GM19438 (cell line): ENCODE data around the gene AMBP.

Experiments
- ATAC-seq: cut with Tn5 transposase; IDR thresholded peaks from one replicate; pipeline ENCODE4 v1.9.1; 2021; ENCODE audit warnings: low read depth; ENCODE audit not compliant: unreplicated experiment

Gene AMBP

GRCh38 chr9:114078021-114078780, at the start of gene AMBP:
TSS of gene AMBP (minus strand) at chr9:114078300. CDS start at chr9:114078209, 91 bp downstream.
- ATAC-seq: no peak

DNA sequence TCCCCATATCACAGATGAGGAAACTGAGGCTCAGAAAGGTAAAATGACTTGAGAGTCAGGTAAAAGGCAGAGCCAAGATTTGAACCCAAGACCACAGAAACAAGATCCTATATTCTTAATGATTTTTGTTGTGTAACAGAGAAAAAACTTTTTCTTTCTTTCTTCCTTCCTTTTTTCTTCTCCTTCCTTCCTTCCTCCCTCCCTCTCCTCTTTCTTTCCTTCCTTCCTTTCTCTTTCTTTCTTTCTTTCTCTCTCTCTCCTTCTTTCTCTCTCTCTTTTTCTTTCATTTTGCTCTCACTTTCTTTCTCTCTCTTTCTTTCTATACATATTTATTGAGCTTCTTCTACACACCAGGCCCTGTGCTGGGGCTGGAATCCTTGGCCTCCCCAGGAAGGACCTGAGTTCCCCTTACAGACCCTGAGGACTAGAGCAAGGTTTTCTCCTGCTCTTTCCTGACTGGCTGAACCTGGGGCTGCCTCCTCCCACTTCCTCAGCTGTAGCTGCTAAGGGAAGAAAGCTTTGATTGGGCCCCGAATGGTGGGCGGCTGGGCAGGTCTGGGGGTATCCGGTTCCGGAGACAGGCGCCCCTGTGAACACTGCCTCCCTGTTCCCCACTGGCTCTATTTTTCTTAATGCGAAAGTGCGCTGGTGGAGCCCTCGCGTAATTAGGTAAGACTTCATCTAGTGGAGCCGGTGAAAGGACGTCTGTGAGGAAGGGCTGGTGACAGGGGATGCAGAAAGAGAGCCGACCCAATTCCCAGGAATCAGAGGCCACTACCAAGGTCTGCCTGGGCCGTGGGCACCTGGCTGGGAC, 48.4 kb upstream of the AMBP start:
- ATAC-seq: no peak

DNA sequence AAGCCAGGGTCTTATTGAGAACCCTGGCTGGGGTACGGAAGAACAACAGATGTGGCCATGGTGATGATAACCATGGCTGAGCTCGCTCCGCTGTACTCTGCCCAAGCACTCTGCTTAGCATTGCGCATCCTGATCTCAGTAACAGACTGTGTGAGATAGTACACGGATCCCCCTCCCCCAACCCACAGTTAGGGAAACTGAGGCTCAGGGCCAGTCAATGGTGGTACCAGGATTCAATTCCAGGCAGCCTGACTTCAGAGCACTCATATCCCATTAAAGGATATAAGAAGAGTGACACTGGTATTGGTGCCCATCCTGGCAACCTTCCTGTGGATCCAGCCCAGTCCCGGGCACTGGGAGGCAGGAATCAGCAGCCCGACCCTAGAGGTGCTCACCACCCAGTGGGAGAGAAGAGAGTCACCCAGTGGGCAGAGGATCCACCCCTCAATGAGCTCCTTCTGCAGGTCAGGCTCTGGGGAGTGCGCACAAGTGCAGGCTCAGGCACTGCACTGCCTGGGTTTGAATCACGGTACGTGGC, 47.4 kb upstream of the AMBP start:
- no peak for ATAC-seq

- no peak for ATAC-seq
These were observed 46.8 kb upstream of the AMBP start for GRCh38 chr9:114124666-114125475.

DNA sequence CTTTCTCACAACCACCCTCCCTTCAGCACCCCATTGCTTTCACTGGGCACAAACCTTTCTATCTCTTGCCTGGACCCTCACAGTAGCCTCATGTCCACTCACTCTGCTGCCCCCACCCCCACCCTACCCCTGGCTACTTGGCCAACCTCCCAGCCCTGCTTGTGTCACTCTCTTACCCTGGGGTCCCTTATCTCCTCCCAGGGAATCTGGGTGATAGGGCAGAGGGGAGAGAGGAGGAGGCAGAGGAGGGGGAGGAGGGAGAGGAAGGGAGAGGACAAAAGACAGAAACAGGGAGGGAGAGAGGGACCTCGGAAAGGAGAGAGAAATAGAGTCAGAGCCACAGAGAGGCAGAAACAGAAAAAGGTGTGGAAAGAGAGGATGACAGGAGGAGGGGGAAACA, 46.0 kb upstream of the AMBP start:
- ATAC-seq: no peak

DNA sequence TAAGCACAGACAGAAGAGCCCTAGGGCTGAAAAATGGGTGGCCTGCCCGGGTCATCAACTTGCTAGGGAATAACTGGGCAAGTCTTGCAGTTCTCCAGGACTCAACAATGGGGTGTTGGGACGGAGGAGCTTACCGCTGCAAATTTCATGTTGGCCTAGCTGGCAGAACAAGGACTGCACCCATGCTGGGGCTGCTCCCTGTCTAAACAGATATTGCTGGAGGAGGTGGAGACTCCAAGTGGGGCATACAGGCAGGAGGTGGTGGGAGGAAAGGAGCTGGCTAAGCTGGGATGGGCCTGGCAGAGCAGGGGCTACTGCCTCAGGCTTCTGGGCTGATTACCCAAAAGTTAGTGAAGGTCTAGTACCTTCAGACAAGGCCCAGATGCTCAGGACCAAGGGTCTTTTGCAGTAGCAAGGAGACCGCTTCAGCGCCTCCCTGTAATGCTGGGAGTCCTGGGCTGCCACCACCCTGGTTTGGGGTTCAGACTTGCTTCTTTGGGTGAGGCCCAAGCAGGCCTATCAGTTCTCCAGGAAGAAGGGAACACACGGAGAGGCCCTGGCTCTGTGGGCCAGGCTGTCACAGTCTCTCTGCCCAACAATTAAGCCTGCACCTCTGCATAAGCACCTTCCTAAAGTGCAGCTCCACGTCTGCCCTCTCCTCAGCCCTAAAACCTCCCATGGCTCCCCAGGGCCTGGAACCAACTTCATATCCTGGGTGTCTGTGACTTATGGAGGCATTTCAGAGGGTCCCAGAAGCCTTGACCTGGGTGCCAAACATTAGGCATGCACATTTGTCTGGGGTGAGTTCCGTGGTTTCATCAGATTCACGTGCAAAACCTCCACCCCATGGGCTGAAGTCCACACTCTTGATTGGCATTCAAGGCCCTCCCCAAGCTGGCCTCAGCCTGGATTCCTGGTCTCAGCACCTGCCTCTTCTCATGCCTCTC, 45.2 kb upstream of the AMBP start:
- no peak for ATAC-seq

DNA sequence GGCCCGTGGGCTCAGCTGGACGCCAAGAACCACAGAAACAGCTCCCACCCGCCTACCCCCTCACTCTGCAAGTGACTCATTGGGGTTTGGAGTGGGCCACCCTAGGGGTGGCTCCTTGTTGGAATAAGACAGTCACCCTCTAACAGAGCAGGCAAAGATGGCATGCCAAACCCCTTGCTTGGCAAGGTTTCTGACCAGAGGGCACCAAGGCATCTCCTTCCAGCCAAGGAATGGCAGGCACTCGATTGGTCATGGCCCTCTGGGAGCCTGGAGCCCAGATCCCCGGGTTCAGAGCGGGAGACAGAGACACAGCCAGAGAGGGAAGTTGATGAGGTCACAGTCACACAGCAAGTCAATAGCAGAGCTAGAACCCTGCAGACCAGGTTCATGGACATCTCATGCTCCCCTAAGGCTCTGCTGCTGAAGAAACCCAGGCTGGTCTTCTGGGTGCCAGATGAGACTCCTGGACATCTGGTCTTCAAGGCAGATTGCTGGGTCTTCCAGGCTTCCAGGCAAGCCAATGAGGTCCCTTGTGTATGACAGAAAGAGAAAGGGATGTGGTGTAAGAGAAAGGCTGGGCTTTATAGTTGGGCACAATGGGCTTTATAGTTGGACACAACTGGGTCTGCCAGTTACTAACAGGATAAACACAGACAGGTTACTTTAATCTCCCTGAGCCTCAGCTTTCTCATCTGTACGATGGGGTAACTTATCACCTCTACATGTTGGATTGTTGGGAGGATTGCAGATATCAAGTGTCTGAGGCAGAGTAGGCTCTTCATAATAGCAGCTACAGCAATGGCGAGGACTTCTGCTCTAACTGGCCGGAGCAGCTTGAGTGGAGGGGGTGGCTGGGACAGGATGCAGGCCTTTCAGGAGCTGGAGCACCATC, 44.3 kb upstream of the AMBP start:
- ATAC-seq: no peak

DNA sequence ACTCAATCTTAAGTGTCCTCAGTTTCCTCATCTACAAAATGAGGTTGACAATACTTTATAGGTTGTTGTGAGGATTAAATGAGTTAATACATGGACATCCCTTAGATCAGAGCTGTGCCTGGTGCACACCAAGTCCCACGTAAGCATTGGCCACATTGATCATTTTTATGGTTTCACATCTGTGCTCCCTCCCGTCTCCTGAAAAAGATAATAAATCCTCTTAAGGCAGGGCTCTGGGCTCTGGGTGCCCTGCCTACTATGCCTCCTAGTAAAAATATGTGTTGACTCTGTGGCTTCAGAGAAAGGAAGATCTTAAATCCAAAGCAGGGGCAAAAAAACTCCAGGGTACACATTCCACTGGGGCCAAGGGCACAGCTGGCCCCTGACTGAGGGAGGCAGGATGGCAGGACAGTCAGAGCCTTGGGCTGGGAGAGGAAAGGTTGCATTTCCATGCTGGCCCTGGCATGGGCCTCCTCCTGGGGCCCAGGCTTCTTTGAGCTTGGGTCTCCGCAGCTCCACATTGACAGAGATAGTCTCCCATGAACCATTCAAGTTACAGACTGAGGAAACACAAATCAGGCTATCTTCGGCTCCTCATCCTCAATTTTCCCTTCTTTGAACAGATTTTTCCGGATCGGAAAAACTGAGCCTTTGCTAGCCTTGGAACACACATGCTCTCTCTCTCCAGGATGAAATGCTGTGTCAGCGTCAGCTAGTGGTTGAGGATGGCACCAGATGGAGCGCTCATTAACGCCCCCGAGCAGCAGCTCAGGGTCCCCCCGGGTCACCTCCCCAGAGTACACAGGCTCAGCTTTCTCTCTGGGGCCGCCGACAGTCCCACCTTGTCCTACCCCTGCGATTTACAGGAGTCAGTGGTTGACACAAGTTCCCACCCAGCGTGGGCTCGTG, 43.4 kb upstream of the AMBP start:
- ATAC-seq: no peak

DNA sequence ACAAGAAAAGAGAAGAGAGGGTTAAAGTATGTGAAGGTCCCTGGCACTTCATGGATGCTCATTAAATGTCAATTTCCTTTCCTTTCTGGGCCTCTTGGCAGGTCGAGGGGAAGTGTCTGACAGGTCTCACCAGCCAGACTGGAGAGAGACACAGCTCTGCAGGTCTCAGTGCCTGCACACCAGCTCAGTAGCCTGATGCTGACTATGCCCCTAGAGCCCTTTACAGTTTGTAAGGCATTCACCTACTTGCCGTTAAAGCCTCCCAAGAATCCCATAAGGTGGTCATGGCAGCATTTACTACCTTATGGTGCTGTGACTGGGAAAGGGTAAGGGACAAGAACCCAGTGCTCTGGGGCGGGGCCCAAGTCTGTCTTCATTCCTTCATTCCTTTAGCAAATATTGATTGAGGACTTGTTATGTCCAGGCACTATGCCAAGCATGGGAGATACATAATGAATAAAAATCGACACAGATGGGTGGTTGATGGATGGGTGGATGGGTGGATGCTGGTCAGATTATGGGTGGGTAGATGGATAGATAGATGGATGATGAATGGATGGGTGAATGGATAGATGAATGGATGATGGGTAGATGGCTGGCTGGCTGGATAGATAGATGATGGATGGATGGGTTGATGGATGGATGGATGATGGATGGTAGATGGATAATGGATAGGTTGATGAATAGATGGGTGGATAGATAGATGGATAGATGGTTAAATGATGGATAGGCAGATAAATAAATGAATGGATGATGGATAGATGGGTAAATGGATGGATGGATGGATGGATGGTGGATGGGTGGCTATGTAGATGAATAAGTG, 42.3 kb upstream of the AMBP start:
- ATAC-seq: no peak

DNA sequence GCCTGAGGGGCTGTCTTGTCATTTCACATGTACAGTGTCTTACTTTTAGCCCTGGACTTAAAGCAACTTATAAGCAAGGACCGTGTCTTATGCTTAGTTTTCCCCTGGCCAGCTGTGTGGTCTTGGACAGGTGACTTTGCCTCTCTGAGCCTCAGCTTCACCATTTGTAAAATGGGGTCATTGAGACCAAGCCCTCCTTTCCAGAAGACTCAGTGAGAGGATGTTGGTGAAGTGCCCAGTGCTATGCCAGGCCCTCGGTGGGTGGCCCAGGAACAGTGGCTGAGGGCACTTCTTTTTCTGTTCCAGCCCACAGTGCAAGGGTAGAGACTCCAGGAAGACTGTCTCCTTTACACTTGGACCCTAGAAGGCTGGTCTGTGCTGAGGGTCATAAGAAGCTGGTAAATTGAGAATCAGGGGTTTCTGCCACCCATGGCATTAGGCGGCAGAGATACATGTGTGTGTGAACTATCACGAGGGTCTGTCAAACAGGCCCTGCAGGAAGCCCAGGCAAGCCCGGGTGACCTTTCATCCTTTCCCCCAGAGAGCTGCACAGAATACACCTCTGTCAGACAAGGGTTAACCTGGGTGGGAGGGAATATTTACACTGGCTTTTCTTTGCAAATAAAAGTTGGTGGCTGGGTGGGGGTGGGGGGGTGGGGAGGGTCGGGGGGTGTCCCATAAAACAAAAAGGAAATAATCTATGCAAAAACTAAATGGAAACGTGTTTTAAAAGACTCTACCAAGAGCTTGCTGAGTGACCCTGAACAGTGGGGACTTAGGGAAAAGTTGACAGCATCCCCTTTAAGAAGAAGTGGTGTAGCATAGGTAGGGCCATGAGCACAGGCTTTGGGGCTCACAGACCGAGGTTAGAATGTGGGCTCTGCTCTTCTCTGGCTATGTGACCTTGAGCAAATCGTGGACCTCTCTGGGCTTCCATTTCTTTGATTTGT, 41.4 kb upstream of the AMBP start:
- ATAC-seq: no peak

DNA sequence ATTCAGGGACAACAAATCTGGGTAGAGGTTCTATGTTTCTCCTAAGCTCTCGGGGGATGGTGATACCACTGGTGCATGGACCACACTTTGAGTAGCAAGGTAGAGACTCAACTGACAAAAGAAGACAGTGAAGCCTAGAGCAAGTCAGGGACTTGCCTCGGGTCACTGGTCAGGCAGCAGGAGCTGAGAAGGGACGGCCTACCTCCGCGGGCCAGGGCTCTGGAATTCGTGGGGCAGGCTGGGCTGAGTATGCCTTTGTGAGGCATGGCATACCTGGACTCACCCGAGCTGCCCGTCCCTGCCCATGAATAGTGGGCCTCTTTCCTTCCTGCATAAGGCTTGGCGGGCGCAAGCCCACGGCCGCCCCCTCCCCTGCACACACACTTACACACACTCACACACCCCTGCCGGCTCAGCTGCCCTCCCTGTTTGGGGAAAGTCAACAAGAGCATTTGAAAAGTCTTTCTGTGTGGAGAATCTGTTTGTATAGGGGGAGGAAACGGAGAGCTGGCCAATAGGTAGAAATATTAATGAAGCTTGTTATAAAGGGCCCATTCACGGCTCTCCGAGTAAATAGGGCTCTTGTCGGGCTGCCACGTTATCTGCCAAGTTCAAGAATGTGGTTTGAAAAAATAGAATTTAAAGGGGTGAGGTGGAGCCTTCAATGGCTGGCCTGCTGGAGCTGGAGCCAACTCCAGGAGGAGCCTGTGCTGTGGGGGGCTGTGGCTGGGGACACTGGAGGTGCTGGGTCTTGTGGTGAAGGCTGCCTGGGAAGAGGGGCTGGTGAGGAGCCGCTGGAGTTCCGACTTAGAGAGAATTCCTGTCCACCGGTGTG, 40.1 kb upstream of the AMBP start:
- no peak for ATAC-seq

GRCh38 chr9:114117614-114117995, 39.5 kb upstream of the AMBP start:
- ATAC-seq: no peak

- no peak for ATAC-seq
These were observed 38.1 kb upstream of the AMBP start for GRCh38 chr9:114116126-114116747.

DNA sequence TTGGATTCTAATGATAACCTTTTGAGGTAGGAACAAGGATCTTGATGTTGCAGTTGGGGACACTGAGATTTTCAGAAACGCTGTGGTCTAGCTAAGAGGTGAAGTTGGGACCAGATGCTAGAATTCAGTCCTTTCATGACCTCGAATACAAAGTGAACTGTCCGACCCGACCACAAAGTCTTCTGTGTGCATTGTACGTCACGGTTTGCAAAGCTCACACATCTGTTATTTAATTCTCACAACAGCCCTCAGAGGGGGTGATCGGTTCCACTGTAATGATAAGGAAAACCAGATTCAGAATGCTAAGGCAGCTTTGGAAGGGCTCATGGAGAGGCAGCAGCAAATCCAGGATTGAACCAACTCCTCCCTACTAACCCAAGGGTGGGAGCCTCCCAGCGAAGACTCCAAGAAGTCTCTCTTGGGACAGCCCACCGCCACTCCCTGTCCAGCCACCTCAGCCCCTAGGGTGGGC, 37.6 kb upstream of the AMBP start:
- no peak for ATAC-seq
